BLaER1 treated with 17β-estradiol and CSF1 and Interleukin-3, amounts not matched to agents 10 nM and 100 nM (cell line): Measurements from ENCODE around the gene TSC22D2.

ENCODE experiments used
- H3K27ac ChIP-seq, 11 experiments: shearing (Covaris generic); formaldehyde crosslinking; 2 replicates each; pipeline ENCODE4 v1.8.1; 2022
- H3K27me3 ChIP-seq, 11 experiments: shearing (Covaris generic); formaldehyde crosslinking; 2 replicates each; pipeline ENCODE4 v1.8.1; 2022
- H3K36me3 ChIP-seq, 11 experiments: shearing (Covaris generic); formaldehyde crosslinking; 2 replicates each; pipeline ENCODE4 v1.8.1; 2022
- H3K4me1 ChIP-seq, 10 experiments: shearing (Covaris generic); formaldehyde crosslinking; 2 replicates each; pipeline ENCODE4 v1.8.1; 2022
- H3K4me2 ChIP-seq, 11 experiments: shearing (Covaris generic); formaldehyde crosslinking; 2 replicates each; pipeline ENCODE4 v1.8.1; 2022
- H3K4me3 ChIP-seq, 10 experiments: shearing (Covaris generic); formaldehyde crosslinking; 2 replicates each; pipeline ENCODE4 v1.8.1; 2022
- H3K9ac ChIP-seq, 11 experiments: shearing (Covaris generic); formaldehyde crosslinking; 2 replicates each; pipeline ENCODE4 v1.8.1; 2022
- H3K9me3 ChIP-seq, 11 experiments: shearing (Covaris generic); formaldehyde crosslinking; replicated peaks in 1 of 11; 2 replicates each; pipeline ENCODE4 v1.8.1; 2022
- H4K20me1 ChIP-seq, 11 experiments: shearing (Covaris generic); formaldehyde crosslinking; 2 replicates each; pipeline ENCODE4 v1.8.1; 2022
- Cebpa-rat ChIP-seq, 11 experiments: shearing (Covaris generic); IDR thresholded peaks; 2 replicates each; pipeline ENCODE4 v1.8.1; 2022

The TSC22D2 gene

GRCh38 chr3:150396956-150397550, 11.0 kb upstream of the TSC22D2 start:
- no peak for TF ChIP-seq Cebpa-rat (IDR thresholded peaks at IDR 0.05)
- no peak overlapping the region for H3K27ac ChIP-seq
- no peaks in the 10 kb centered on the region for H4K20me1 ChIP-seq
- no peak overlapping the region for H3K9ac ChIP-seq
- no peak overlapping the region for H3K4me2 ChIP-seq
- H3K9me3 ChIP-seq: no peaks in the 10 kb centered on the region
- no peak overlapping the region for H3K4me3 ChIP-seq
- H3K27me3 ChIP-seq: no peaks in the 10 kb centered on the region
- no peaks in the 10 kb centered on the region for H3K4me1 ChIP-seq
- no peaks in the 10 kb centered on the region for H3K36me3 ChIP-seq

- Histone ChIP-seq H3K4me3 (no peak overlapping the region), H3K27me3 (no peaks in the 10 kb centered on the region), H3K27ac (no peak overlapping the region), H3K36me3 (no peaks in the 10 kb centered on the region), H3K9ac (no peak overlapping the region), H3K4me1 (no peaks in the 10 kb centered on the region), H3K9me3 (no peaks in the 10 kb centered on the region), H3K4me2 (no peak overlapping the region), H4K20me1 (no peaks in the 10 kb centered on the region)
- TF ChIP-seq Cebpa-rat (IDR thresholded peaks at IDR 0.05): no peak
Measured at GRCh38 chr3:150399060-150399459, 9.0 kb upstream of the TSC22D2 start.

GRCh38 chr3:150401285-150401684, 6.8 kb upstream of the TSC22D2 start:
- no peak overlapping the region for H3K27ac ChIP-seq
- no peaks in the 10 kb centered on the region for H3K9me3 ChIP-seq
- no peak overlapping the region for H3K4me2 ChIP-seq
- peaks cover 0 to 3% (median 0%) of the 10 kb centered on the region in 10 experiments; a peak in 1 of 20 replicates for H3K4me1 ChIP-seq
- no peak for TF ChIP-seq Cebpa-rat (IDR thresholded peaks at IDR 0.05)
- no peaks in the 10 kb centered on the region for H4K20me1 ChIP-seq
- H3K27me3 ChIP-seq: no peaks in the 10 kb centered on the region
- H3K36me3 ChIP-seq: no peaks in the 10 kb centered on the region
- no peak overlapping the region for H3K4me3 ChIP-seq
- H3K9ac ChIP-seq: no peak overlapping the region

- Histone ChIP-seq H3K27ac (no peak overlapping the region), H3K9ac (no peak overlapping the region), H3K4me2 (no peak overlapping the region), H3K36me3 (no peaks in the 10 kb centered on the region), H3K4me1 (peaks cover 3 to 12% (median 6%) of the 10 kb centered on the region in 10 experiments; a peak in 16 of 20 replicates), H3K4me3 (no peak overlapping the region), H4K20me1 (no peaks in the 10 kb centered on the region), H3K27me3 (no peaks in the 10 kb centered on the region), H3K9me3 (no peaks in the 10 kb centered on the region)
- TF ChIP-seq Cebpa-rat (IDR thresholded peaks at IDR 0.05): no peak
Measured at GRCh38 chr3:150402217-150402616, 5.9 kb upstream of the TSC22D2 start.

GRCh38 chr3:150404023-150404422, 4.1 kb upstream of the TSC22D2 start:
- no peak overlapping the region for H3K4me3 ChIP-seq
- no peaks in the 10 kb centered on the region for H3K9me3 ChIP-seq
- H3K4me1 ChIP-seq: peaks cover 5 to 12% (median 9%) of the 10 kb centered on the region in 10 experiments; a peak in 16 of 20 replicates
- H3K9ac ChIP-seq: no peak overlapping the region
- H3K36me3 ChIP-seq: no peaks in the 10 kb centered on the region
- H3K4me2 ChIP-seq: no peak overlapping the region
- H3K27ac ChIP-seq: no peak overlapping the region
- no peaks in the 10 kb centered on the region for H3K27me3 ChIP-seq
- no peak for TF ChIP-seq Cebpa-rat (IDR thresholded peaks at IDR 0.05)
- peaks cover under 1 to 6% (median 1%) of the 10 kb centered on the region in 11 experiments; a peak in 18 of 22 replicates for H4K20me1 ChIP-seq

- peak overlapping the region; percentile 92 to 99 (median 97) for H3K9ac ChIP-seq
- H3K4me1 ChIP-seq: peaks cover 5 to 12% (median 9%) of the 10 kb centered on the region in 10 experiments; a peak in 16 of 20 replicates
- peaks cover 32 to 38% (median 33%) of the 10 kb centered on the region in 11 experiments for H4K20me1 ChIP-seq
- no peaks in the 10 kb centered on the region for H3K9me3 ChIP-seq
- no peaks in the 10 kb centered on the region for H3K27me3 ChIP-seq
- peak overlapping the region; percentile 93 to 98 (median 96) for H3K27ac ChIP-seq
- no peak for TF ChIP-seq Cebpa-rat (IDR thresholded peaks at IDR 0.05)
- H3K36me3 ChIP-seq: peaks cover 0 to 5% (median 0%) of the 10 kb centered on the region in 11 experiments; a peak in 4 of 22 replicates
- peak overlapping the region; percentile 80 to 97 (median 89) for H3K4me3 ChIP-seq
- peak overlapping the region; percentile 74 to 97 (median 80) for H3K4me2 ChIP-seq
Measured at GRCh38 chr3:150407051-150407807, 869 bp upstream of the TSC22D2 start.

- TF ChIP-seq Cebpa-rat (IDR thresholded peaks at IDR 0.05): no peak
- peaks cover 5 to 17% (median 11%) of the 10 kb centered on the region in 10 experiments; a peak in 16 of 20 replicates for H3K4me1 ChIP-seq
- H3K9ac ChIP-seq: peak overlapping the region; percentile 92 to 99 (median 97)
Measured at GRCh38 chr3:150407808-150408220, 284 bp upstream of the TSC22D2 start.

GRCh38 chr3:150409125-150409511, 1.0 kb downstream of the TSC22D2 start:
- peak overlapping the region; percentile 92 to 99 (median 97) for H3K9ac ChIP-seq
- H3K27ac ChIP-seq: peak overlapping the region; percentile 93 to 98 (median 96)
- peak overlapping the region; percentile 80 to 97 (median 89) for H3K4me3 ChIP-seq
- H3K9me3 ChIP-seq: no peaks in the 10 kb centered on the region
- H4K20me1 ChIP-seq: peaks cover 51 to 57% (median 52%) of the 10 kb centered on the region in 11 experiments
- H3K36me3 ChIP-seq: peaks cover 0 to 13% (median 0%) of the 10 kb centered on the region in 11 experiments; a peak in 7 of 22 replicates
- peak overlapping the region; percentile 85 to 99 (median 94) for H3K4me2 ChIP-seq
- no peaks in the 10 kb centered on the region for H3K27me3 ChIP-seq
- peaks cover 8 to 30% (median 21%) of the 10 kb centered on the region in 10 experiments; a peak in 19 of 20 replicates for H3K4me1 ChIP-seq
- no peak for TF ChIP-seq Cebpa-rat (IDR thresholded peaks at IDR 0.05)

More at GRCh38 chr3:150407808-150408220, 284 bp upstream of the TSC22D2 start:
- H3K27me3 ChIP-seq: no peaks in the 10 kb centered on the region
- H4K20me1 ChIP-seq: peaks cover 38 to 44% (median 39%) of the 10 kb centered on the region in 11 experiments
- peak overlapping the region; percentile 93 to 98 (median 96) for H3K27ac ChIP-seq
- no peaks in the 10 kb centered on the region for H3K9me3 ChIP-seq
- H3K4me3 ChIP-seq: peak overlapping the region; percentile 80 to 97 (median 89)
- peaks cover 0 to 5% (median 0%) of the 10 kb centered on the region in 11 experiments; a peak in 5 of 22 replicates for H3K36me3 ChIP-seq
- peak overlapping the region; percentile 74 to 97 (median 80) for H3K4me2 ChIP-seq
